ACC112 (cell line): ENCODE data around the gene CD9.

Experiments
- H2AFZ ChIP-seq: fragments of 200-600 bp; sonication (generic); one replicate; pipeline ENCODE4 v1.6.0; 2017; ENCODE audit warnings: antibody characterized with exemption, low read length; ENCODE audit not compliant: unreplicated experiment
- H3K27ac ChIP-seq: fragments of 200-600 bp; sonication (generic); 2 replicates; pipeline ENCODE4 v1.5.1; 2014; ENCODE audit warnings: low read depth, mild to moderate bottlenecking, antibody characterized with exemption, low read length, moderate library complexity
- H3K27me3 ChIP-seq: fragments of 200-600 bp; sonication (generic); 2 replicates; pipeline ENCODE4 v1.6.1; 2014; ENCODE audit warnings: mild to moderate bottlenecking, antibody characterized with exemption, low read length, moderate library complexity, mixed read lengths; ENCODE audit not compliant: insufficient read depth
- H3K36me3 ChIP-seq: fragments of 200-600 bp; sonication (generic); 2 replicates; pipeline ENCODE4 v1.6.1; 2016; ENCODE audit warnings: mild to moderate bottlenecking, antibody characterized with exemption, low read length, moderate library complexity, mixed read lengths; ENCODE audit not compliant: insufficient read depth
- H3K4me1 ChIP-seq: fragments of 200-600 bp; sonication (generic); one replicate; pipeline ENCODE4 v1.6.1; 2016; ENCODE audit warnings: low read length, mixed read lengths; ENCODE audit not compliant: insufficient read depth, unreplicated experiment, control insufficient read depth
- H3K4me3 ChIP-seq: fragments of 200-600 bp; sonication (generic); 2 replicates; pipeline ENCODE4 v1.5.1; 2014; ENCODE audit warnings: mild to moderate bottlenecking, low read depth, low read length
- H3K79me2 ChIP-seq: fragments of 200-600 bp; sonication (generic); one replicate; pipeline ENCODE4 v1.6.0; 2016; ENCODE audit warnings: low read length; ENCODE audit not compliant: control insufficient read depth, unreplicated experiment, insufficient read depth

Gene CD9

DNA sequence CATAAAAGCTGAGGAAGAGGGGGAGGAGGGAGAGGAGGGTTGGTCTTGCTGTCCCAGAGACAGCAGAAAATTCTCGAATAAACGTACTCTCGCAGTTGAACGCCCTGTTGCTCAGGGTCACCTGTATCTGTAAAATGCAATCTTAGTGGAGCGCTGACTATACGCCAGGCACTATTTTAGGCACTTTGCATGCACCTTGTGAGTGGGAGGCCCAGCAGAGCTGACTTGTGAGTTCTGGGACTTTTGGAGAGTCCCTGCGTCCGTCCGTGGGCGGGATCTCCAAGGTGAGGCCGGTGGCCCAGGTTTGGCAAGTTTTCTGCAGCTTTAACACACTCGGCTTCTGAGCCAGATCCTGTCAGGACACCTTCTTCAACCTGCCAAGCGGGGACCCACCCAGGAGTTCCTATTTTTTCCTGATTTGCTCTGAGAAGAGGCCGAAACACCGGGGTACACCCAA is 77.8 kb downstream of the CD9 start:
- Histone ChIP-seq H3K27me3 (no peaks in the 10 kb centered on the region), H2AFZ (peak overlapping the region; percentile 74), H3K79me2 (no peaks in the 10 kb centered on the region), H3K4me3 (peak overlapping the region; percentile 69), H3K36me3 (no peaks in the 10 kb centered on the region), H3K27ac (peak overlapping the region; percentile 42; the same call in 1 of the 2 replicates), H3K4me1 (peaks cover 36% of the 10 kb centered on the region)

- no peaks in the 10 kb centered on the region for H3K36me3 ChIP-seq
- peak overlapping the region; percentile 69 for H3K4me3 ChIP-seq
- no peaks in the 10 kb centered on the region for H3K27me3 ChIP-seq
- peak overlapping the region; percentile 75; the same call in 1 of the 2 replicates for H3K27ac ChIP-seq
- H3K4me1 ChIP-seq = peaks cover 36% of the 10 kb centered on the region
- peak overlapping the region; percentile 74 for H2AFZ ChIP-seq
- no peaks in the 10 kb centered on the region for H3K79me2 ChIP-seq
Measured at GRCh38 chr12:6278439-6279255, 78.4 kb downstream of the CD9 start.

DNA sequence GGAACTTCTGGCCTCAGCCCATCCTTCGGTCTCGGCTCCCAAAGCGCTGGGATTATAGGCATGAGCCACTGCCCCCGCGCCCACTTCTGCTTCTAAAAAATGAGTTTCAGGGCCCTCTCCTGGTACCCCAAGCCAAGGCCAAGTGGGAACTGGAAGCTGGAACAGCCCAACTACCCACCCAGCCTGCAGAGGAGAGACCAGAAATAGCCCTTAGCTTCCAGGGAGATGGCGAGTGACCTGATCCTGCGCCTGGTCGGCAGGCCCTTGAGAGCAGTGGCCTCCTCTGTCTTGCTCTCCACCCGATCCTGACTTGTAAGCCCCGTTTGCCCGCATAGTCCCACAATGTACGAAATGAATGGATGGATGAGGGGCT is 79.0 kb downstream of the CD9 start:
- Histone ChIP-seq H3K4me1 (peaks cover 36% of the 10 kb centered on the region), H3K27me3 (no peaks in the 10 kb centered on the region), H3K4me3 (peak overlapping the region; percentile 17; the same call in 1 of the 2 replicates), H3K27ac (peak overlapping the region; percentile 75), H2AFZ (peak overlapping the region; percentile 6), H3K79me2 (no peaks in the 10 kb centered on the region), H3K36me3 (no peaks in the 10 kb centered on the region)

- peak overlapping the region; percentile 6 for H2AFZ ChIP-seq
- peak overlapping the region; percentile 75 for H3K27ac ChIP-seq
- peaks cover 36% of the 10 kb centered on the region for H3K4me1 ChIP-seq
- H3K79me2 ChIP-seq = no peaks in the 10 kb centered on the region
- no peak overlapping the region for H3K4me3 ChIP-seq
- H3K27me3 ChIP-seq = no peaks in the 10 kb centered on the region
- no peaks in the 10 kb centered on the region for H3K36me3 ChIP-seq
Measured at GRCh38 chr12:6279631-6280030, 79.4 kb downstream of the CD9 start.

- Histone ChIP-seq H3K4me3 (0 out of 2 replicates have a peak overlapping the region, but pooled peaks have one; percentile 25), H3K27ac (peak overlapping the region; percentile 75), H3K79me2 (no peaks in the 10 kb centered on the region), H3K27me3 (no peaks in the 10 kb centered on the region), H2AFZ (peak overlapping the region; percentile 7), H3K4me1 (peaks cover 36% of the 10 kb centered on the region), H3K36me3 (no peaks in the 10 kb centered on the region)
Measured at GRCh38 chr12:6280053-6280469, 79.9 kb downstream of the CD9 start.

DNA sequence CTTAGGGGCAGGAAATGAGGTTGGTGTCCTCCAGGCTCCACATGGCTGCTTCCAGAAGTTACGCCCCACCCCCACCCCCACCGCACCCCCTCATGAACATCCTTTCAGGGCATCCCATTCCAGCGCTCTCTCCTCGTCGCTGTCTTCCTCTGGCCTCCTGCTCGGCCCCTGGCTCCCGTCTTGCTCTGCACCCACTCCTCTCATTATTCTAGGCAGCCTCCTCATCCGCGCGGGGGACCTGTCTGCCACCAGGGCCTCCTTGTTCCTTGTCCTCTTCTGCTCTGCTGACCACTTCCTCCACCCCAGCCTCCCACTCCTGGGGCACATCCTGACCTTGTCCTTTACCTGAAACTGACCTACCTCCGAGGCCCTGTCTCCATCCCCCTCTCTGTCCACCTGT is 80.5 kb downstream of the CD9 start:
- no peaks in the 10 kb centered on the region for H3K36me3 ChIP-seq
- H3K4me1 ChIP-seq = peaks cover 42% of the 10 kb centered on the region
- H3K27me3 ChIP-seq = no peaks in the 10 kb centered on the region
- H3K79me2 ChIP-seq = no peaks in the 10 kb centered on the region
- H3K27ac ChIP-seq = peak overlapping the region; percentile 75
- no peak overlapping the region for H2AFZ ChIP-seq
- H3K4me3 ChIP-seq = no peak overlapping the region

- no peak overlapping the region for H3K4me3 ChIP-seq
- H3K27ac ChIP-seq = no peak overlapping the region
- H3K79me2 ChIP-seq = no peaks in the 10 kb centered on the region
- H3K4me1 ChIP-seq = peaks cover 47% of the 10 kb centered on the region
- no peak overlapping the region for H2AFZ ChIP-seq
- H3K36me3 ChIP-seq = no peaks in the 10 kb centered on the region
- no peaks in the 10 kb centered on the region for H3K27me3 ChIP-seq
Measured at GRCh38 chr12:6281081-6281809, 81.0 kb downstream of the CD9 start.

GRCh38 chr12:6282453-6282840 is 82.2 kb downstream of the CD9 start:
- Histone ChIP-seq H3K27ac (no peak overlapping the region), H3K36me3 (no peaks in the 10 kb centered on the region), H3K27me3 (no peaks in the 10 kb centered on the region), H2AFZ (no peak overlapping the region), H3K4me1 (peaks cover 57% of the 10 kb centered on the region), H3K79me2 (no peaks in the 10 kb centered on the region), H3K4me3 (no peak overlapping the region)

DNA sequence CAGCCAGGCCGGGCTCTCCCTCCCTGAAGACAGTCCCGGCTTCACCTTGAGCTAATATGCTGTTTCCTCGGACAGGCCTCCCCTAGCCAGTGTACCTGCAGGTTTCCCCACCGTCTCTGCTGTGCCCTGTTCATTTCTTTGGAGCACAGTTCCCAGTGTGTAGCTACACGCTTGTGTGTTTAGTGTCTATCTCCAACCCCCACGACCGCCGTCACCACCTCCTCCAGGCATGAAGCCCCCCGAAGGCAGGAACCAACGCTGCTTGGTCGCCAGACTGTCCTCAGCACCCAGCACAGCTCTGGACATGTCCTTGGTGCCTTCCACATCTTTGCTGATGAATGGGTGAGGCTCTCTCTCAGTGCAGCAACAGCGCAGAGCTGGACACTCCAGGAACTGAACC is 84.1 kb downstream of the CD9 start:
- no peak overlapping the region for H2AFZ ChIP-seq

DNA sequence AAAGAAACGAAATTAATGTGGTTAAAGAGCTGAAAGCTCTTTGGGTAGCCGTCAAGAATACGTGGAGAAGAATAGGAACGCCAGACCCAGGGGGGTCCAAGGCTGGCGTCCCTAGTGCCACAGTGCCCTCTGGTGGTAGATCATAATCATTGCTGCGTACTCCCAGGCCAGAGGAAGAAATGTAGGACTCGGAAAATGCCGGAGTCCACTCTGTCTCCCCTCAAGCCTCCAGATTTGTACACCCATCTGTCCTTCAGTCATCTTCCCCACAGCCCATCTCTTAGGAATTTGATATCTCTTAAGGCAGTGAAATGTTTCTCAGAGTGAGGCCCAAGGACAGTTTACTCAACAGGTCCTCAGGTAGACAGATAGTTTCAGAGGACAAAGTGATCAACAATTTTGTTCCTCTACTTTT is 84.9 kb downstream of the CD9 start:
- Histone ChIP-seq H3K79me2 (no peaks in the 10 kb centered on the region), H3K27me3 (no peaks in the 10 kb centered on the region), H3K4me3 (no peak overlapping the region), H2AFZ (peak overlapping the region; percentile 87), H3K36me3 (no peaks in the 10 kb centered on the region), H3K4me1 (peaks cover 44% of the 10 kb centered on the region), H3K27ac (peak overlapping the region; percentile 97)

More for the DNA sequence above, 84.1 kb downstream of the CD9 start:
- Histone ChIP-seq H3K36me3 (no peaks in the 10 kb centered on the region), H3K4me3 (no peak overlapping the region), H3K79me2 (no peaks in the 10 kb centered on the region), H3K4me1 (peaks cover 52% of the 10 kb centered on the region), H3K27me3 (no peaks in the 10 kb centered on the region), H3K27ac (no peak overlapping the region)
